HepG2 (cell line): ENCODE data around the gene GAS2L2. TPM values are rescaled to one million over a fixed set of nuclear protein-coding genes. Genes with fewer than 3 reads are reported as not detected.

Experiments
- ATAC-seq: fragments of 200-7000 bp; cut with Tn5 transposase; 3 replicates; pipeline ENCODE4 v1.9.1; 2020; ENCODE audit warnings: mild to moderate bottlenecking, moderate library complexity
- BruUV-seq: library from RNA; stranded (reverse); fragments of 400-500 nt; replicated peaks from 2 replicates; lab custom pipeline; 2021; lab: Mats Ljungman, UMichigan
- CTCF ChIA-PET: fragments of 300-600 bp; formaldehyde crosslinking; extraction: SDS; loops from one replicate; lab custom pipeline; 2021; ENCODE audit warnings: low total read pairs, inconsistent platforms, low intra/inter-chr PET ratio; lab: Yijun Ruan, JAX
- POLR2A ChIA-PET: fragments of 350-600 bp; sonication (Branson Sonifier 250); formaldehyde crosslinking; loops from one replicate; lab custom pipeline; 2020; ENCODE audit warnings: antibody characterized with exemption, inconsistent platforms; lab: Yijun Ruan, JAX
- DNase-seq: peaks from one replicate; pipeline ENCODE4 v3.0.0-alpha.2; 2015; ENCODE audit warnings: low spot score
- FAIRE-seq: peaks from 3 replicates; lab custom pipeline; 2011; peaks lifted over from hg19 to GRCh38; lab: Jason Lieb, UNC
- H2AFZ ChIP-seq: one replicate; pipeline ENCODE4 v1.6.1; 2011; ENCODE audit warnings: low read length, inconsistent platforms
- H3K27ac ChIP-seq: fragments of 300-600 bp; 3 replicates; pipeline ENCODE4 v1.8.0; 2011; ENCODE audit warnings: mixed run types, mild to moderate bottlenecking, mixed read lengths, low read length, inconsistent platforms; ENCODE audit not compliant: insufficient read depth; ENCODE audit errors: extremely low read length
- H3K27me3 ChIP-seq, 2 experiments: fragments of 200-600 bp in 1 of 2; 2 replicates in 1 of 2; 3 replicates in 1 of 2; pipeline versions ENCODE4 v1.6.0 to v1.8.0; 2011; ENCODE audit warnings: low read length in 2 of 2, mild to moderate bottlenecking in 2 of 2, moderate library complexity in 2 of 2, inconsistent platforms in 1 of 2; ENCODE audit not compliant: insufficient read depth in 2 of 2, control insufficient read depth in 1 of 2
- H3K36me3 ChIP-seq, 2 experiments: fragments of 200-600 bp in 1 of 2; replicated peaks in 1 of 2; 2 replicates in 1 of 2; 3 replicates in 1 of 2; pipeline versions ENCODE4 v1.5.1 to v1.8.0; 2011; ENCODE audit warnings: low read length in 2 of 2, inconsistent platforms in 1 of 2; ENCODE audit not compliant: insufficient read depth in 2 of 2, control insufficient read depth in 1 of 2
- H3K4me1 ChIP-seq: 2 replicates; pipeline ENCODE4 v1.5.1; 2012; ENCODE audit warnings: low read length, inconsistent platforms; ENCODE audit not compliant: insufficient read depth
- H3K4me2 ChIP-seq: 2 replicates; pipeline ENCODE4 v1.6.0; 2011; ENCODE audit warnings: low read depth, low read length, inconsistent platforms
- H3K4me3 ChIP-seq, 3 experiments: fragments of 200-600 bp in 1 of 3; sonication (generic), shearing (Covaris generic) in 1 of 3; replicated peaks in 1 of 3; 2 replicates each; pipeline ENCODE4 v1.5.1; 2011 to 2016; ENCODE audit warnings: low read length in 3 of 3, inconsistent platforms in 2 of 3, low read depth in 2 of 3, mild to moderate bottlenecking in 2 of 3, control low read depth in 1 of 3, mixed read lengths in 1 of 3; ENCODE audit not compliant: insufficient read depth in 1 of 3
- H3K79me2 ChIP-seq: one replicate; pipeline ENCODE4 v1.6.1; 2011; ENCODE audit warnings: low read length, inconsistent platforms; ENCODE audit not compliant: insufficient read depth
- H3K9ac ChIP-seq: 2 replicates; pipeline ENCODE4 v1.6.0; 2011; ENCODE audit warnings: mild to moderate bottlenecking, low read depth, low read length, inconsistent platforms; ENCODE audit not compliant: insufficient read depth
- H3K9me3 ChIP-seq: 2 replicates; pipeline ENCODE4 v1.5.1; 2012; ENCODE audit warnings: mild to moderate bottlenecking, low read length
- H4K20me1 ChIP-seq: 2 replicates; pipeline ENCODE4 v1.6.0; 2011; ENCODE audit warnings: inconsistent platforms, mild to moderate bottlenecking, low read length, moderate library complexity; ENCODE audit not compliant: insufficient read depth
- FOSL2 ChIP-seq: sonication (generic); formaldehyde crosslinking; IDR thresholded peaks from 2 replicates; pipeline ENCODE4 v1.4.0; 2020; ENCODE audit warnings: missing genetic modification reagents
- HMG20A ChIP-seq: IDR thresholded peaks from 2 replicates; pipeline ENCODE4 v1.6.1; 2016; ENCODE audit warnings: borderline replicate concordance
- PAF1 ChIP-seq: IDR thresholded peaks from 2 replicates; pipeline ENCODE4 v1.6.1; 2016; ENCODE audit warnings: missing genetic modification reagents, missing compliant biosample characterization
- ZNF143 ChIP-seq: sonication (generic); formaldehyde crosslinking; IDR thresholded peaks from 2 replicates; pipeline ENCODE4 v1.4.0; 2020; ENCODE audit warnings: missing genetic modification reagents
- ZNF17 ChIP-seq: sonication (generic); formaldehyde crosslinking; IDR thresholded peaks from 2 replicates; pipeline ENCODE4 v1.5.0; 2020; ENCODE audit warnings: mild to moderate bottlenecking, missing genetic modification reagents
- ZNF207 ChIP-seq: fragments of 450-650 bp; IDR thresholded peaks from 2 replicates; pipeline ENCODE4 v1.6.1; 2016; ENCODE audit warnings: antibody characterized with exemption, borderline replicate concordance
- ZNF558 ChIP-seq: sonication (generic); formaldehyde crosslinking; IDR thresholded peaks from 2 replicates; pipeline ENCODE4 v1.9.0; 2022; ENCODE audit warnings: mild to moderate bottlenecking, missing genetic modification reagents, borderline replicate concordance
- ZNF562 ChIP-seq: sonication (generic); formaldehyde crosslinking; IDR thresholded peaks from 2 replicates; pipeline ENCODE4 v1.8.0; 2022; ENCODE audit warnings: missing genetic modification reagents, borderline replicate concordance
- WGBS: methylation state at CpG from one replicate; pipeline ENCODE4 v1.1.6; 2017; ENCODE audit warnings: low lambda C conversion rate; 5-methylcytosine and 5-hydroxymethylcytosine counted together
- in situ Hi-C: cut with HindIII; loops from 2 replicates; pipeline ENCODE4 v1.10.0; 2017; ENCODE audit warnings: low pct_unique_long_range_greater_than_20kb; ENCODE audit not compliant: extremely low pct_ligation_motif_present
- intact Hi-C: fragments of 100-400 bp; cut with micrococcal nuclease; formaldehyde crosslinking; loops from one replicate; pipeline ENCODE4 v1.10.0; 2022; ENCODE audit not compliant: unreplicated experiment
- polyA plus RNA-seq, 8 experiments: library from polyadenylated mRNA; depleted of rRNA in 3 of 8; stranded (reverse) in 7 of 8; unstranded in 1 of 8; fragments of >200 nt; fragmentation: Illumina TruSeq in 4 of 8; extraction: Trizol in 4 of 8; gene quantifications; 2 replicates each; pipeline versions ENCODE4 v1.2.1 to v1.2.3, GENCODE V29; 2011 to 2016; ENCODE audit warnings: low read depth in 4 of 8, missing spikeins in 1 of 8, mixed read lengths in 1 of 8; ENCODE audit not compliant: insufficient read depth in 1 of 8
- total RNA-seq, 5 experiments: library from RNA; depleted of rRNA; stranded (reverse); fragments of >200 nt; fragmentation: Illumina TruSeq; extraction: Trizol; gene quantifications; 2 replicates each; pipeline ENCODE4 v1.2.3, GENCODE V29; 2016; ENCODE audit warnings: low read depth in 1 of 5
- TF ChIP-seq, protein P1 (sequence below): sonication (generic); formaldehyde crosslinking; IDR thresholded peaks from 2 replicates; pipeline ENCODE4 v1.4.0; 2020; ENCODE audit warnings: missing genetic modification reagents
- TF ChIP-seq, protein P2 (sequence below): sonication (generic); formaldehyde crosslinking; IDR thresholded peaks from 2 replicates; pipeline ENCODE4 v1.9.0; 2021; ENCODE audit warnings: missing genetic modification reagents, borderline replicate concordance
- TF ChIP-seq, protein P3 (sequence below): sonication (generic); formaldehyde crosslinking; IDR thresholded peaks from 2 replicates; pipeline ENCODE4 v1.4.0; 2020; ENCODE audit warnings: mild to moderate bottlenecking, missing genetic modification reagents, borderline replicate concordance
- TF ChIP-seq, protein P4 (sequence below), 2 experiments: IDR thresholded peaks; 2 replicates each; pipeline ENCODE4 v1.6.1; 2011 to 2012; ENCODE audit warnings: low read length in 2 of 2, borderline replicate concordance in 1 of 2, low read depth in 1 of 2, mild to moderate bottlenecking in 1 of 2, moderate library complexity in 1 of 2

Gene GAS2L2
- total and polyA plus RNA-seq, 2 of the 13 experiments (the other 11 are each of a cell fraction or from before 2014, with no cell fraction given): not detected

DNA sequence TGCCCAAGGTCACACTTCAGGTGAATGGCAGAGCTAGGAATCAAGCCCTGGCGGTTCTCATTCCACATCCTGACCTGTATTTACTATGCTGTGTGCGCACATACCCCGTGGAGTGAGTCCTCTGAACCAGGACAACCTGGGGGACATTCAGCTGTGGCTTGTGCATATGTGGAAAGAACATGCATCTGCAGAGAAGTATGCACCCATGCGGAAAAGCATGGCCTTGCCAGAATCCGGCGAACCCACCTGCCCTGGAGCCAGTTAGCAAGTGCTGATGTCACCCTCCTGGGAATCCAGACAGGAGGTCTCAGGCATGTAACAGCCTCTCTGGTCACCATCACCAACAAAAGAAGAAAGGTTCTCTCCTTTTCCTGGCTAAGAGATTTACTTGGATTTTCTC lies 19.7 kb downstream of the GAS2L2 start:
- Histone ChIP-seq H3K4me2 (no peak overlapping the region), H3K27ac (no peak overlapping the region), H3K27me3 (no peaks in the 10 kb centered on the region), H3K9ac (no peak overlapping the region), H2AFZ (no peak overlapping the region), H4K20me1 (no peaks in the 10 kb centered on the region), H3K9me3 (no peaks in the 10 kb centered on the region), H3K4me3 (no peak overlapping the region), H3K36me3 (no peaks in the 10 kb centered on the region), H3K79me2 (peaks cover 2% of the 10 kb centered on the region), H3K4me1 (peaks cover 24% of the 10 kb centered on the region)
- CTCF ChIA-PET: no interaction called here
- no TSS peak for BruUV-seq
- no peak for DNase-seq
- FAIRE-seq: no peak
- WGBS: 90% methylated on average over 6 of the region's 6 CpGs
- in situ Hi-C loops: loop anchor here (25.0 kb wide), 1 partner anchor 421 kb away; no protein-coding TSS in a partner anchor
- ATAC-seq: no peak
- intact Hi-C loops: no loop called here
- POLR2A ChIA-PET: interaction anchor here (0.6 kb wide), 1 partner anchor 592 kb away, joined by 3 read pairs; no protein-coding TSS in a partner anchor
- TF ChIP-seq, protein P1, sequence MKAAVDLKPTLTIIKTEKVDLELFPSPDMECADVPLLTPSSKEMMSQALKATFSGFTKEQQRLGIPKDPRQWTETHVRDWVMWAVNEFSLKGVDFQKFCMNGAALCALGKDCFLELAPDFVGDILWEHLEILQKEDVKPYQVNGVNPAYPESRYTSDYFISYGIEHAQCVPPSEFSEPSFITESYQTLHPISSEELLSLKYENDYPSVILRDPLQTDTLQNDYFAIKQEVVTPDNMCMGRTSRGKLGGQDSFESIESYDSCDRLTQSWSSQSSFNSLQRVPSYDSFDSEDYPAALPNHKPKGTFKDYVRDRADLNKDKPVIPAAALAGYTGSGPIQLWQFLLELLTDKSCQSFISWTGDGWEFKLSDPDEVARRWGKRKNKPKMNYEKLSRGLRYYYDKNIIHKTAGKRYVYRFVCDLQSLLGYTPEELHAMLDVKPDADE (CRISPR knock-in tag): no peak
- TF ChIP-seq ZNF562: no peak
- no peak for TF ChIP-seq ZNF143 (CRISPR knock-in tag)
- TF ChIP-seq, protein P2, sequence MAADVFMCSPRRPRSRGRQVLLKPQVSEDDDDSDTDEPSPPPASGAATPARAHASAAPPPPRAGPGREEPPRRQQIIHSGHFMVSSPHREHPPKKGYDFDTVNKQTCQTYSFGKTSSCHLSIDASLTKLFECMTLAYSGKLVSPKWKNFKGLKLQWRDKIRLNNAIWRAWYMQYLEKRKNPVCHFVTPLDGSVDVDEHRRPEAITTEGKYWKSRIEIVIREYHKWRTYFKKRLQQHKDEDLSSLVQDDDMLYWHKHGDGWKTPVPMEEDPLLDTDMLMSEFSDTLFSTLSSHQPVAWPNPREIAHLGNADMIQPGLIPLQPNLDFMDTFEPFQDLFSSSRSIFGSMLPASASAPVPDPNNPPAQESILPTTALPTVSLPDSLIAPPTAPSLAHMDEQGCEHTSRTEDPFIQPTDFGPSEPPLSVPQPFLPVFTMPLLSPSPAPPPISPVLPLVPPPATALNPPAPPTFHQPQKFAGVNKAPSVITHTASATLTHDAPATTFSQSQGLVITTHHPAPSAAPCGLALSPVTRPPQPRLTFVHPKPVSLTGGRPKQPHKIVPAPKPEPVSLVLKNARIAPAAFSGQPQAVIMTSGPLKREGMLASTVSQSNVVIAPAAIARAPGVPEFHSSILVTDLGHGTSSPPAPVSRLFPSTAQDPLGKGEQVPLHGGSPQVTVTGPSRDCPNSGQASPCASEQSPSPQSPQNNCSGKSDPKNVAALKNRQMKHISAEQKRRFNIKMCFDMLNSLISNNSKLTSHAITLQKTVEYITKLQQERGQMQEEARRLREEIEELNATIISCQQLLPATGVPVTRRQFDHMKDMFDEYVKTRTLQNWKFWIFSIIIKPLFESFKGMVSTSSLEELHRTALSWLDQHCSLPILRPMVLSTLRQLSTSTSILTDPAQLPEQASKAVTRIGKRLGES: no peak
- no peak for TF ChIP-seq PAF1
- TF ChIP-seq FOSL2 (CRISPR knock-in tag): no peak
- TF ChIP-seq, protein P3, sequence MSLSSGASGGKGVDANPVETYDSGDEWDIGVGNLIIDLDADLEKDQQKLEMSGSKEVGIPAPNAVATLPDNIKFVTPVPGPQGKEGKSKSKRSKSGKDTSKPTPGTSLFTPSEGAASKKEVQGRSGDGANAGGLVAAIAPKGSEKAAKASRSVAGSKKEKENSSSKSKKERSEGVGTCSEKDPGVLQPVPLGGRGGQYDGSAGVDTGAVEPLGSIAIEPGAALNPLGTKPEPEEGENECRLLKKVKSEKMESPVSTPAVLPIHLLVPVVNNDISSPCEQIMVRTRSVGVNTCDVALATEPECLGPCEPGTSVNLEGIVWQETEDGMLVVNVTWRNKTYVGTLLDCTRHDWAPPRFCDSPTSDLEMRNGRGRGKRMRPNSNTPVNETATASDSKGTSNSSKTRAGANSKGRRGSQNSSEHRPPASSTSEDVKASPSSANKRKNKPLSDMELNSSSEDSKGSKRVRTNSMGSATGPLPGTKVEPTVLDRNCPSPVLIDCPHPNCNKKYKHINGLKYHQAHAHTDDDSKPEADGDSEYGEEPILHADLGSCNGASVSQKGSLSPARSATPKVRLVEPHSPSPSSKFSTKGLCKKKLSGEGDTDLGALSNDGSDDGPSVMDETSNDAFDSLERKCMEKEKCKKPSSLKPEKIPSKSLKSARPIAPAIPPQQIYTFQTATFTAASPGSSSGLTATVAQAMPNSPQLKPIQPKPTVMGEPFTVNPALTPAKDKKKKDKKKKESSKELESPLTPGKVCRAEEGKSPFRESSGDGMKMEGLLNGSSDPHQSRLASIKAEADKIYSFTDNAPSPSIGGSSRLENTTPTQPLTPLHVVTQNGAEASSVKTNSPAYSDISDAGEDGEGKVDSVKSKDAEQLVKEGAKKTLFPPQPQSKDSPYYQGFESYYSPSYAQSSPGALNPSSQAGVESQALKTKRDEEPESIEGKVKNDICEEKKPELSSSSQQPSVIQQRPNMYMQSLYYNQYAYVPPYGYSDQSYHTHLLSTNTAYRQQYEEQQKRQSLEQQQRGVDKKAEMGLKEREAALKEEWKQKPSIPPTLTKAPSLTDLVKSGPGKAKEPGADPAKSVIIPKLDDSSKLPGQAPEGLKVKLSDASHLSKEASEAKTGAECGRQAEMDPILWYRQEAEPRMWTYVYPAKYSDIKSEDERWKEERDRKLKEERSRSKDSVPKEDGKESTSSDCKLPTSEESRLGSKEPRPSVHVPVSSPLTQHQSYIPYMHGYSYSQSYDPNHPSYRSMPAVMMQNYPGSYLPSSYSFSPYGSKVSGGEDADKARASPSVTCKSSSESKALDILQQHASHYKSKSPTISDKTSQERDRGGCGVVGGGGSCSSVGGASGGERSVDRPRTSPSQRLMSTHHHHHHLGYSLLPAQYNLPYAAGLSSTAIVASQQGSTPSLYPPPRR (CRISPR knock-in tag): no peak
- TF ChIP-seq, protein P4, sequence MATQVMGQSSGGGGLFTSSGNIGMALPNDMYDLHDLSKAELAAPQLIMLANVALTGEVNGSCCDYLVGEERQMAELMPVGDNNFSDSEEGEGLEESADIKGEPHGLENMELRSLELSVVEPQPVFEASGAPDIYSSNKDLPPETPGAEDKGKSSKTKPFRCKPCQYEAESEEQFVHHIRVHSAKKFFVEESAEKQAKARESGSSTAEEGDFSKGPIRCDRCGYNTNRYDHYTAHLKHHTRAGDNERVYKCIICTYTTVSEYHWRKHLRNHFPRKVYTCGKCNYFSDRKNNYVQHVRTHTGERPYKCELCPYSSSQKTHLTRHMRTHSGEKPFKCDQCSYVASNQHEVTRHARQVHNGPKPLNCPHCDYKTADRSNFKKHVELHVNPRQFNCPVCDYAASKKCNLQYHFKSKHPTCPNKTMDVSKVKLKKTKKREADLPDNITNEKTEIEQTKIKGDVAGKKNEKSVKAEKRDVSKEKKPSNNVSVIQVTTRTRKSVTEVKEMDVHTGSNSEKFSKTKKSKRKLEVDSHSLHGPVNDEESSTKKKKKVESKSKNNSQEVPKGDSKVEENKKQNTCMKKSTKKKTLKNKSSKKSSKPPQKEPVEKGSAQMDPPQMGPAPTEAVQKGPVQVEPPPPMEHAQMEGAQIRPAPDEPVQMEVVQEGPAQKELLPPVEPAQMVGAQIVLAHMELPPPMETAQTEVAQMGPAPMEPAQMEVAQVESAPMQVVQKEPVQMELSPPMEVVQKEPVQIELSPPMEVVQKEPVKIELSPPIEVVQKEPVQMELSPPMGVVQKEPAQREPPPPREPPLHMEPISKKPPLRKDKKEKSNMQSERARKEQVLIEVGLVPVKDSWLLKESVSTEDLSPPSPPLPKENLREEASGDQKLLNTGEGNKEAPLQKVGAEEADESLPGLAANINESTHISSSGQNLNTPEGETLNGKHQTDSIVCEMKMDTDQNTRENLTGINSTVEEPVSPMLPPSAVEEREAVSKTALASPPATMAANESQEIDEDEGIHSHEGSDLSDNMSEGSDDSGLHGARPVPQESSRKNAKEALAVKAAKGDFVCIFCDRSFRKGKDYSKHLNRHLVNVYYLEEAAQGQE (IDR thresholded peaks at IDR 0.05; ENCODE audit: borderline replicate concordance in 1 of 2, low read depth in 1 of 2, low read length in 2 of 2): no peak
- no peak for TF ChIP-seq HMG20A (CRISPR knock-in tag)
- no peak for TF ChIP-seq ZNF17
- no peak for TF ChIP-seq ZNF207
- no peak for TF ChIP-seq ZNF558 (CRISPR knock-in tag)
